ENCODE measurements around the gene NEU4.
"Not testable (repeated sequence)": the region's sequence is repeated elsewhere in the genome, so short reads cannot be mapped to it uniquely, and the experiment has no call there.

Gene NEU4

GRCh38 chr2:241798631-241799521 is 10.1 kb upstream of the NEU4 start:
- no peak for DNase-seq (ENCODE audit: low read depth in 2 of 2)

- no peak for DNase-seq (ENCODE audit: low read depth in 2 of 2)
Observed at GRCh38 chr2:241799522-241800197, 9.3 kb upstream of the NEU4 start.

- not testable (repeated sequence) for DNase-seq (ENCODE audit: low read depth in 2 of 2)
Observed at GRCh38 chr2:241800198-241800903, 8.6 kb upstream of the NEU4 start.

GRCh38 chr2:241801611-241802420 is 7.2 kb upstream of the NEU4 start:
- no peak for DNase-seq (ENCODE audit: low read depth in 2 of 2)

- no peak for DNase-seq (ENCODE audit: low read depth in 2 of 2)
Observed at GRCh38 chr2:241802421-241803318, 6.3 kb upstream of the NEU4 start.

- no peak for DNase-seq (ENCODE audit: low read depth in 2 of 2)
Observed at GRCh38 chr2:241803387-241804325, 5.3 kb upstream of the NEU4 start.

- DNase-seq (ENCODE audit: low read depth in 2 of 2): no peak
Observed at GRCh38 chr2:241804326-241805229, 4.4 kb upstream of the NEU4 start.

- DNase-seq (ENCODE audit: low read depth in 2 of 2): not testable (repeated sequence)
Observed at GRCh38 chr2:241806217-241806616, 2.8 kb upstream of the NEU4 start.

- no peak for DNase-seq (ENCODE audit: low read depth in 2 of 2)
Observed at GRCh38 chr2:241808051-241808720, 807 bp upstream of the NEU4 start.

GRCh38 chr2:241809383-241810306 is 652 bp downstream of the NEU4 start:
- no peak for DNase-seq (ENCODE audit: low read depth in 2 of 2)

- DNase-seq (ENCODE audit: low read depth in 2 of 2): no peak
Observed at GRCh38 chr2:241810307-241811200, 1.6 kb downstream of the NEU4 start.

- DNase-seq (ENCODE audit: low read depth in 2 of 2): no peak
Observed at GRCh38 chr2:241811201-241811951, 2.4 kb downstream of the NEU4 start.

GRCh38 chr2:241811952-241812729 is 3.1 kb downstream of the NEU4 start:
- DNase-seq (ENCODE audit: low read depth in 2 of 2): no peak

All from stimulated activated CD8-positive, alpha-beta memory T cell treated with anti-CD3 and anti-CD28 coated beads, Interleukin-15, amount 100 ng/mL, for 4 hours (primary cell).